Measurements from ENCODE around the gene NFIX.

The NFIX gene

GRCh38 chr19:12995596-12996405, 526 bp downstream of the NFIX start:
- H3K4me3 ChIP-seq (ENCODE audit: low read length), result peak overlapping the region; percentile 88
- peaks cover 21% of the 10 kb centered on the region for H3K4me1 ChIP-seq (ENCODE audit: control insufficient read depth, insufficient read depth, low read length)
- H3K9me3 ChIP-seq (ENCODE audit: control insufficient read depth, low read length), result no peaks in the 10 kb centered on the region
- peak; percentile 56 for DNase-seq (ENCODE audit: low read depth)
- peak overlapping the region; percentile 99 for H3K9ac ChIP-seq (ENCODE audit: low read length)
- no peaks in the 10 kb centered on the region for H3K27me3 ChIP-seq (replicated peaks; ENCODE audit: control insufficient read depth, insufficient read depth, low read length)
- H3K36me3 ChIP-seq (ENCODE audit: control insufficient read depth, insufficient read depth, low read length, severe bottlenecking), result peaks cover 6% of the 10 kb centered on the region

DNA sequence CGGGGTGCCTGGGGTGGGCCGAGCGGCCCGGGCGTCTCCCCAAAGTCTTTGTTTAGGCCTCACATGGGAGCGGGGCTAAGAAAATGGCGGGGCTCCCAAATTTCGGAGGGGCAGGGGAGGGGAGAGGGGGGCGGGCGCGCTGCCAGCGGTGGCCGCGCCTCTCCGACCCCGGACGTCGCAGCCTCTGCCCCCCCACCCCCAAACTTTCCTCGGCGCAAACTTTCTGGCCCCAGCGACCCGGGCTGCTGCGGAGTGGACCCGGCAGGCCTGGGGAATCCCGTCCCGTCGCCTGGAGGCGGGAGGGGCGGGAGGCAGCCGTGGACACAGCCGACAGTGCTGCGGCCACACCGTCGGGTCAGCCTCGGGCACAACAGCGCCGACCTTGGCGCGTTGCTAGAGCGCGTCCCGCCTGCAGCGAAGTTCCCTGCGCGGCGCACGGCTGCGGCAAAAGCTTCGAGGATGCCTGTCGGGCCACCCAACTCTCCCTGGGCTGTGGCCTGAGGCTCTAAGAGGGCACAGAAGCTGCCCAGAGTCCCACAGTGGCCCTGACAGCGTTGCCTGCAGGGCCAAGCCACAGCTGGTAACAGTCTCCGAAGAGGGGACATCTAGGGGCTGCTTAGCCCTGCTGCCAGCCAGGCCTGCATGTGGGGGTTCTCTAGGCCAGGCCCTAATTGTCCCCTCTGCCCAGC, 1.3 kb downstream of the NFIX start:
- Histone ChIP-seq H3K4me1 (ENCODE audit: control insufficient read depth, insufficient read depth, low read length) (peaks cover 29% of the 10 kb centered on the region), H3K4me3 (ENCODE audit: low read length) (peak overlapping the region; percentile 88), H3K36me3 (ENCODE audit: control insufficient read depth, insufficient read depth, low read length, severe bottlenecking) (peaks cover 6% of the 10 kb centered on the region), H3K9ac (ENCODE audit: low read length) (peak overlapping the region; percentile 99), H3K9me3 (ENCODE audit: control insufficient read depth, low read length) (no peaks in the 10 kb centered on the region), H3K27me3 (replicated peaks; ENCODE audit: control insufficient read depth, insufficient read depth, low read length) (no peaks in the 10 kb centered on the region)
- peak; percentile 64 for DNase-seq (ENCODE audit: low read depth)

DNA sequence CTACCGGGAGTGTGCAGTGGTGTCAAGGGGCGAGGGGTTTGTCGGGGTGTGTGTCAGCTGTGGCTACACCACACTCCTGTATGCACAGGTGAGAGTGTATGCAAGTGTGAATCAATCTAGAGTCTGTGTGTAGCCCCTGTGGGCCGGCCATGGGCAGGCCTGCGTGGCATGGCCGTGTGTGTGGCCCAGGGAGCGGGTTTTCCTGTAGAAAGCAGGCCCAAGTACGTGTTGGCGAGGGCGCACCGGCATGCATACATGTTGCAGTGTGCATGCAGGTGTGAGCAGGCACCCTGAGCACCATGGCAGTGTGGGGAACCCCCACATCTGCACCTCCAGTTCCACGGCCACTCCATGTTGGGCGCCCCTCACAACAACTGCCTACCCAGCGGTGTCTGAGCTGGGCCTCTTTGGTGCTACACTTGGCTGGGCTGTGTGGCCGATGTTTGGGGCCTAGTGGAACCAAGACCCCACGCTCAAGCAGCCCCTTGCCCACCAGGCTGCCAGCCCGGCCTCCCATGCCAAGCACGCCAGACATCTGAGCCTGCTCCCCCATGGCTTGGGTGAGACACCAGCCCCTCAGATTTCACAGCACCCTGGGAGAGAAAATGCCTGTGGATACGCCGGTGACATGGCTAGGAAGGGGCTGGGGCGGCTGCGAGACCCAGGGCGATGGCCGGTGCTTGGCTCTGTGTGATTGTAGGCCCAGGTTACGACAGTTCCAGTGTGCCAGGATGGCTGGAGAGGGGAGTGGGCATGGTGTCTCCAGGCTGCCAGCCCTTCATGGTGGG, 2.1 kb downstream of the NFIX start:
- no peaks in the 10 kb centered on the region for H3K9me3 ChIP-seq (ENCODE audit: control insufficient read depth, low read length)
- H3K4me3 ChIP-seq (ENCODE audit: low read length), result peak overlapping the region; percentile 88
- peak overlapping the region; percentile 99 for H3K9ac ChIP-seq (ENCODE audit: low read length)
- DNase-seq (ENCODE audit: low read depth), result no peak
- H3K4me1 ChIP-seq (ENCODE audit: control insufficient read depth, insufficient read depth, low read length), result peaks cover 31% of the 10 kb centered on the region
- H3K36me3 ChIP-seq (ENCODE audit: control insufficient read depth, insufficient read depth, low read length, severe bottlenecking), result peaks cover 6% of the 10 kb centered on the region
- H3K27me3 ChIP-seq (replicated peaks; ENCODE audit: control insufficient read depth, insufficient read depth, low read length), result no peaks in the 10 kb centered on the region

DNA sequence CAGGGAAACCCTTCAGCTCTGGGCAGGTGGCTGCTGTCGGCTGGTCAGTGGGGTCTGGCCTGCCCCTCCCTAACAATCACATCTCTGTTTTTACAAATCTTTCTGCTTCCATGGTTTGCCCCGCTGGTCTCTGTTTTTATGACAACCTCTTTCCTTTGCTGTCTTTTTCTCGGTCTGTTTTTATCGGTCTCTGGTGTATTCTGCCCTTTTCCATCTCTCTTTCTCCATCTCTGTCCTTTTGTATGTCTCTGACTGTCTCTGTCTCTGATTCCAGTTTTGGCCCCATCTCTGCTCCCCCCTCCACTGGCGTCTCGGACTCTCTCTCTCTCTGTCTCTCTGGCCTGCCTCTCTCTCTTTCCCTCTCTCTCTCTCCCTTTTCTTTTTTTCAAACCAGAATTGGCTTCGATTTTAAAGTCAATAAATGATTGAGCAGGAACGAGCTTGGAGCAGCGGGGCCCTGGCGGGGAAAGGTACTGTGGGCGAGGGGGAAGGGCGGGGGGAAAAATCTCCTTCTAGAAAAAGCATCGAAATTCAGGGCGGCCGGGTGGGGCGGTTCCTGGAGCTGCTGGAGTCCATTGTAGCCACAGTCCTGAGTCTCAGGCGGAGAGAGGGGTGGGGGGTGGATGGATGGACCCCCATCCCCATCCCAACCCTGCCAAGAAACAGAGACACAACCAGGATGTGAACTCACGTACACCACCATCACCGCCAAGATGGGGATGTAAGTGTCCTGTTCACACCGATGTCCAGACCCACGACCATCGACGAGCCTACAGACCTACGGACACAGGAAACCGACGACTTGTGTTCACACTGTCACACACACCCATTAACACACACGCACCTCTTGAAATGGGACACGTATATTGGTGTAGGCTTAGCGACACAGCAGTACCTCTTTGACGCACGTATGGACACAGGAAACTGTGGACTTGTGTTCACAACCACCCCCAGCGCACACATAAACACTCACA, 3.0 kb downstream of the NFIX start:
- Histone ChIP-seq H3K9me3 (ENCODE audit: control insufficient read depth, low read length) (no peaks in the 10 kb centered on the region), H3K4me3 (ENCODE audit: low read length) (peak overlapping the region; percentile 88), H3K36me3 (ENCODE audit: control insufficient read depth, insufficient read depth, low read length, severe bottlenecking) (peaks cover 6% of the 10 kb centered on the region), H3K9ac (ENCODE audit: low read length) (peak overlapping the region; percentile 99), H3K4me1 (ENCODE audit: control insufficient read depth, insufficient read depth, low read length) (peaks cover 39% of the 10 kb centered on the region), H3K27me3 (replicated peaks; ENCODE audit: control insufficient read depth, insufficient read depth, low read length) (no peaks in the 10 kb centered on the region)
- no peak for DNase-seq (ENCODE audit: low read depth)

- H3K9me3 ChIP-seq (ENCODE audit: control insufficient read depth, low read length), result no peaks in the 10 kb centered on the region
- DNase-seq (ENCODE audit: low read depth), result no peak
- H3K4me1 ChIP-seq (ENCODE audit: control insufficient read depth, insufficient read depth, low read length), result peaks cover 63% of the 10 kb centered on the region
- H3K36me3 ChIP-seq (ENCODE audit: control insufficient read depth, insufficient read depth, low read length, severe bottlenecking), result peaks cover 6% of the 10 kb centered on the region
- H3K27me3 ChIP-seq (replicated peaks; ENCODE audit: control insufficient read depth, insufficient read depth, low read length), result no peaks in the 10 kb centered on the region
- peak overlapping the region; percentile 69 for H3K4me3 ChIP-seq (ENCODE audit: low read length)
- peak overlapping the region; percentile 83 for H3K9ac ChIP-seq (ENCODE audit: low read length)
Observed at GRCh38 chr19:13001166-13001501, 5.9 kb downstream of the NFIX start.

DNA sequence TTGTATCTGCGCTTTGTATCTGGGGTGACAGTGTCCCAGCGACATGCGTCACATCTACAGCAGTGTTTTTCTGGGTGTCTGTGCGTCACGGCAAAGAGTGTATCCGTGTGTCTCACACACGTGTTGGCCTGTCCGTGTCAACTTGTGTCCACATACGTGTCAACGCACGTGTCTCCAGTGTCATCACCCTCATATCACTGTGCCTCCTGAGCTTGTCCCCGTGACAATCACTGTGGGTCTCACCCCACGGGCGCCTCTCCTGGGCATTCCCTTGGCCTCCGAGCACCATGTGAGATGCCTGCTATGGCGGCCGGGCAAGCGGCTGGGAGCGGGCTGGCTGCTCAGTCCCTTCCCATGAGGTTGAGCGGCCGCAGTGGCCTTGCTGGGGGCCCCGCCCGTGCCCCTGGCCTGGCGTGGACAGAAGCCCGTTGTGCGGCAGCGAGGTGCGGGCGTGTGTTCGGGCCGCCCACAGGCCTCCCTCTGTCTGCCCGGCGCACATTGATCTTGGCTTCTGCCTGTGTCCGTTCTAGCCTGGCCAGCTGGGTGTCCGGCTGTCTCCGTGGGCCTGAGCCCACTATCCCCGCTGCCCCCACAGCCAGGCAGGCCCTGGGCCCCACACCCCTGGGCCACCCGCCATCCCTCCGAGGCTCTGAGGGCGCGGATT, 6.4 kb downstream of the NFIX start:
- DNase-seq (ENCODE audit: low read depth), result no peak
- peaks cover 6% of the 10 kb centered on the region for H3K36me3 ChIP-seq (ENCODE audit: control insufficient read depth, insufficient read depth, low read length, severe bottlenecking)
- peak overlapping the region; percentile 69 for H3K4me3 ChIP-seq (ENCODE audit: low read length)
- no peaks in the 10 kb centered on the region for H3K9me3 ChIP-seq (ENCODE audit: control insufficient read depth, low read length)
- peak overlapping the region; percentile 83 for H3K9ac ChIP-seq (ENCODE audit: low read length)
- peaks cover 68% of the 10 kb centered on the region for H3K4me1 ChIP-seq (ENCODE audit: control insufficient read depth, insufficient read depth, low read length)
- H3K27me3 ChIP-seq (replicated peaks; ENCODE audit: control insufficient read depth, insufficient read depth, low read length), result no peaks in the 10 kb centered on the region

- DNase-seq (ENCODE audit: low read depth), result no peak
- H3K4me1 ChIP-seq (ENCODE audit: control insufficient read depth, insufficient read depth, low read length), result peaks cover 72% of the 10 kb centered on the region
- H3K36me3 ChIP-seq (ENCODE audit: control insufficient read depth, insufficient read depth, low read length, severe bottlenecking), result peaks cover 6% of the 10 kb centered on the region
- H3K9ac ChIP-seq (ENCODE audit: low read length), result peak overlapping the region; percentile 83
- no peaks in the 10 kb centered on the region for H3K9me3 ChIP-seq (ENCODE audit: control insufficient read depth, low read length)
- peak overlapping the region; percentile 69 for H3K4me3 ChIP-seq (ENCODE audit: low read length)
- H3K27me3 ChIP-seq (replicated peaks; ENCODE audit: control insufficient read depth, insufficient read depth, low read length), result no peaks in the 10 kb centered on the region
Observed at GRCh38 chr19:13002166-13002898, 7.1 kb downstream of the NFIX start.

DNA sequence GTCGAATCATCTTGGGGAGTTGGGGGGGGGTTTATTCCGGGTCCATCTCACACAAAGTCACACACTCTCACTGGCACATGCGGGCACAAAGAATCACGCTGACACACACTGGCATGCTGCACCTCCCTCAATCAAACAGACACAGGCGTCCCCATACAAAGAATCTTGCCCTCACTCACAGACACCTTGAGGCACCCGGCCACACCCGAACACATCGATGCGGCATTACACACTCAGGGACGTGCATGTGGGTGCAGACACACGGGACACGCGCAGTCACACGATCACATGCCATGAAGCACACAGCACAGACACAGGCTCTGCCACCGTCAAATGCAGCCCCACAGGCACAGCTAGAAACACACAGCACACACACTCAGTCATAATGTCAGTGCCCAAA, 7.8 kb downstream of the NFIX start:
- Histone ChIP-seq H3K9me3 (ENCODE audit: control insufficient read depth, low read length) (no peaks in the 10 kb centered on the region), H3K36me3 (ENCODE audit: control insufficient read depth, insufficient read depth, low read length, severe bottlenecking) (peaks cover 6% of the 10 kb centered on the region), H3K27me3 (replicated peaks; ENCODE audit: control insufficient read depth, insufficient read depth, low read length) (no peaks in the 10 kb centered on the region), H3K4me3 (ENCODE audit: low read length) (peak overlapping the region; percentile 51), H3K4me1 (ENCODE audit: control insufficient read depth, insufficient read depth, low read length) (peaks cover 71% of the 10 kb centered on the region), H3K9ac (ENCODE audit: low read length) (peak overlapping the region; percentile 83)
- DNase-seq (ENCODE audit: low read depth), result no peak

DNA sequence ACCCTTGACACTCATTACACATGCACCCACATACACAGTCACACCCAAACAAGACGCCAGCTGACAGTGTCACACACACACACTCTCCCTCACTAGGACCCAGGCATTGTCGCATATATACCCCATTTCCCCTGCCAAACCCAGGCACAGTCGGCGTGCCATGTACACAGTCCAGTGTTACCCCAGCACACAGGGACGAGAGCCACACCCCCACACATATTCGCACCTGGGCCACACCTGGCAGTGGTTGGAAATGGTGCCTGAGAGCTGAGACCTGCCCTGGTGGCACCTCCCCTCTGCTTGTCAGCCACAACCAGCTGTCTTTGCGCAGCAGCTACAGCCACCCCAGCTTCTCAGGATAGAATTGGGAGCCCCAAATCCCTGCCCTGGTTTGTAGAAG, 9.0 kb downstream of the NFIX start:
- Histone ChIP-seq H3K36me3 (ENCODE audit: control insufficient read depth, insufficient read depth, low read length, severe bottlenecking) (peaks cover 7% of the 10 kb centered on the region), H3K27me3 (replicated peaks; ENCODE audit: control insufficient read depth, insufficient read depth, low read length) (no peaks in the 10 kb centered on the region), H3K4me1 (ENCODE audit: control insufficient read depth, insufficient read depth, low read length) (peaks cover 73% of the 10 kb centered on the region), H3K9me3 (ENCODE audit: control insufficient read depth, low read length) (no peaks in the 10 kb centered on the region), H3K9ac (ENCODE audit: low read length) (peak overlapping the region; percentile 42), H3K4me3 (ENCODE audit: low read length) (no peak overlapping the region)
- DNase-seq (ENCODE audit: low read depth), result no peak

- Histone ChIP-seq H3K9ac (ENCODE audit: low read length) (peak overlapping the region; percentile 57), H3K4me1 (ENCODE audit: control insufficient read depth, insufficient read depth, low read length) (peaks cover 83% of the 10 kb centered on the region), H3K27me3 (replicated peaks; ENCODE audit: control insufficient read depth, insufficient read depth, low read length) (no peaks in the 10 kb centered on the region), H3K4me3 (ENCODE audit: low read length) (no peak overlapping the region), H3K36me3 (ENCODE audit: control insufficient read depth, insufficient read depth, low read length, severe bottlenecking) (peaks cover 7% of the 10 kb centered on the region), H3K9me3 (ENCODE audit: control insufficient read depth, low read length) (no peaks in the 10 kb centered on the region)
- no peak for DNase-seq (ENCODE audit: low read depth)
Observed at GRCh38 chr19:13005253-13005652, 10.0 kb downstream of the NFIX start.
